IPS-20b (cell line): ENCODE results near the gene FHDC1.
A peak's percentile ranks its signal among the peaks of the same experiment; 100 is the strongest.

Experiments used
- H3K27ac ChIP-seq: one replicate; pipeline ENCODE4 v1.5.1; 2013; ENCODE audit warnings: low read length
- H3K27me3 ChIP-seq: 2 replicates; pipeline ENCODE4 v1.6.1; 2013; ENCODE audit warnings: mild to moderate bottlenecking, low read length, inconsistent platforms; ENCODE audit not compliant: insufficient read depth
- H3K36me3 ChIP-seq: 2 replicates; pipeline ENCODE4 v1.6.1; 2013; ENCODE audit warnings: low read depth, mild to moderate bottlenecking, inconsistent platforms, low read length, moderate library complexity; ENCODE audit not compliant: insufficient read depth
- H3K4me1 ChIP-seq: 2 replicates; pipeline ENCODE4 v1.6.1; 2013; ENCODE audit warnings: mild to moderate bottlenecking, control low read depth, inconsistent platforms, low read length, moderate library complexity; ENCODE audit not compliant: insufficient read depth
- H3K4me3 ChIP-seq: 2 replicates; pipeline ENCODE4 v1.5.1; 2013; ENCODE audit warnings: mild to moderate bottlenecking, low read length, inconsistent platforms
- H3K9ac ChIP-seq: 2 replicates; pipeline ENCODE4 v1.6.1; 2013; ENCODE audit warnings: low read depth, mild to moderate bottlenecking, inconsistent platforms, low read length, moderate library complexity
- H3K9me3 ChIP-seq: 2 replicates; pipeline ENCODE4 v1.6.1; 2013; ENCODE audit warnings: mild to moderate bottlenecking, low read depth, low read length, inconsistent platforms; ENCODE audit not compliant: insufficient read depth

The FHDC1 gene

GRCh38 chr4:152917543-152918395 is 18.4 kb upstream of the FHDC1 start:
- Histone ChIP-seq H3K9ac (no peak overlapping the region), H3K27ac (no peak overlapping the region), H3K9me3 (peaks cover 32% of the 10 kb centered on the region), H3K36me3 (peaks cover 13% of the 10 kb centered on the region), H3K4me1 (no peaks in the 10 kb centered on the region), H3K4me3 (no peak overlapping the region), H3K27me3 (no peaks in the 10 kb centered on the region)

GRCh38 chr4:152919826-152920225 is 16.3 kb upstream of the FHDC1 start:
- Histone ChIP-seq H3K27me3 (no peaks in the 10 kb centered on the region), H3K4me3 (no peak overlapping the region), H3K9ac (no peak overlapping the region), H3K9me3 (peaks cover 32% of the 10 kb centered on the region), H3K4me1 (no peaks in the 10 kb centered on the region), H3K36me3 (peaks cover 13% of the 10 kb centered on the region), H3K27ac (no peak overlapping the region)

GRCh38 chr4:152920768-152921167 is 15.4 kb upstream of the FHDC1 start:
- Histone ChIP-seq H3K27me3 (no peaks in the 10 kb centered on the region), H3K4me3 (no peak overlapping the region), H3K4me1 (peaks cover 3% of the 10 kb centered on the region; the same call in 1 of the 2 replicates), H3K36me3 (peaks cover 13% of the 10 kb centered on the region), H3K9ac (no peak overlapping the region), H3K27ac (no peak overlapping the region), H3K9me3 (peaks cover 32% of the 10 kb centered on the region)

GRCh38 chr4:152921284-152921683 is 14.8 kb upstream of the FHDC1 start:
- no peak overlapping the region; the same call in 1 of the 2 replicates for H3K4me3 ChIP-seq
- H3K9ac ChIP-seq: no peak overlapping the region
- H3K27ac ChIP-seq: no peak overlapping the region
- H3K4me1 ChIP-seq: peaks cover 3% of the 10 kb centered on the region; the same call in 1 of the 2 replicates
- H3K36me3 ChIP-seq: peaks cover 13% of the 10 kb centered on the region
- H3K9me3 ChIP-seq: peaks cover 32% of the 10 kb centered on the region
- no peaks in the 10 kb centered on the region for H3K27me3 ChIP-seq

- Histone ChIP-seq H3K9ac (no peak overlapping the region), H3K27ac (no peak overlapping the region), H3K4me3 (no peak overlapping the region), H3K9me3 (peaks cover 5% of the 10 kb centered on the region; the same call in 1 of the 2 replicates), H3K36me3 (no peaks in the 10 kb centered on the region), H3K4me1 (peaks cover 28% of the 10 kb centered on the region), H3K27me3 (no peaks in the 10 kb centered on the region)
Observed at GRCh38 chr4:152925851-152926250, 10.3 kb upstream of the FHDC1 start.

- no peak overlapping the region for H3K9ac ChIP-seq
- no peaks in the 10 kb centered on the region for H3K27me3 ChIP-seq
- H3K4me3 ChIP-seq: peak overlapping the region; percentile 1; the same call in 1 of the 2 replicates
- H3K4me1 ChIP-seq: peaks cover 32% of the 10 kb centered on the region
- H3K9me3 ChIP-seq: no peaks in the 10 kb centered on the region
- no peaks in the 10 kb centered on the region for H3K36me3 ChIP-seq
- H3K27ac ChIP-seq: no peak overlapping the region
Observed at GRCh38 chr4:152926959-152927358, 9.2 kb upstream of the FHDC1 start.

GRCh38 chr4:152927737-152928136 is 8.4 kb upstream of the FHDC1 start:
- Histone ChIP-seq H3K9me3 (no peaks in the 10 kb centered on the region), H3K27ac (no peak overlapping the region), H3K4me1 (peaks cover 32% of the 10 kb centered on the region), H3K9ac (no peak overlapping the region), H3K36me3 (no peaks in the 10 kb centered on the region), H3K27me3 (no peaks in the 10 kb centered on the region), H3K4me3 (no peak overlapping the region)

GRCh38 chr4:152928286-152928685 is 7.8 kb upstream of the FHDC1 start:
- Histone ChIP-seq H3K27me3 (no peaks in the 10 kb centered on the region), H3K9ac (no peak overlapping the region), H3K27ac (no peak overlapping the region), H3K9me3 (no peaks in the 10 kb centered on the region), H3K36me3 (no peaks in the 10 kb centered on the region), H3K4me3 (no peak overlapping the region), H3K4me1 (peaks cover 32% of the 10 kb centered on the region)

- Histone ChIP-seq H3K27ac (no peak overlapping the region), H3K4me1 (peaks cover 36% of the 10 kb centered on the region), H3K9me3 (no peaks in the 10 kb centered on the region), H3K27me3 (peaks cover 15% of the 10 kb centered on the region), H3K36me3 (no peaks in the 10 kb centered on the region), H3K4me3 (peak overlapping the region; percentile 6; the same call in 1 of the 2 replicates), H3K9ac (no peak overlapping the region)
Observed at GRCh38 chr4:152929888-152930287, 6.2 kb upstream of the FHDC1 start.

GRCh38 chr4:152935143-152935542 is 980 bp upstream of the FHDC1 start:
- peak overlapping the region; percentile 27 for H3K27ac ChIP-seq
- H3K27me3 ChIP-seq: peaks cover 55% of the 10 kb centered on the region
- H3K4me3 ChIP-seq: peak overlapping the region; percentile 67
- H3K4me1 ChIP-seq: peaks cover 23% of the 10 kb centered on the region
- H3K9me3 ChIP-seq: no peaks in the 10 kb centered on the region
- H3K36me3 ChIP-seq: no peaks in the 10 kb centered on the region
- peak overlapping the region; percentile 72; the same call in 1 of the 2 replicates for H3K9ac ChIP-seq

GRCh38 chr4:152936446-152937335 is 568 bp downstream of the FHDC1 start:
- H3K9ac ChIP-seq: peak overlapping the region; percentile 80; the same call in 1 of the 2 replicates
- no peaks in the 10 kb centered on the region for H3K9me3 ChIP-seq
- peak overlapping the region; percentile 67 for H3K4me3 ChIP-seq
- H3K27ac ChIP-seq: no peak overlapping the region
- H3K27me3 ChIP-seq: peaks cover 57% of the 10 kb centered on the region
- H3K36me3 ChIP-seq: no peaks in the 10 kb centered on the region
- H3K4me1 ChIP-seq: peaks cover 16% of the 10 kb centered on the region
